Fibroblast of villous mesenchyme (primary cell): ENCODE data around the gene TMEM184B. TPM values are rescaled to one million over a fixed set of nuclear protein-coding genes. Genes with fewer than 3 reads are reported as not detected.

ENCODE experiments used
- DNase-seq: peaks from one replicate; pipeline ENCODE4 v3.0.0-alpha.2; 2010; ENCODE audit warnings: low read depth
- H3K4me3 ChIP-seq: 2 replicates; pipeline ENCODE4 v1.5.1; 2011; ENCODE audit warnings: low read depth, mild to moderate bottlenecking, low read length
- CTCF ChIP-seq: IDR thresholded peaks from 2 replicates; pipeline ENCODE4 v1.5.1; 2012; ENCODE audit warnings: low read depth, mild to moderate bottlenecking, low read length; ENCODE audit not compliant: insufficient read depth
- total RNA-seq: library from RNA; depleted of rRNA; stranded (reverse); fragments of >200 nt; gene quantifications from 2 replicates; pipeline ENCODE4 v1.2.3, GENCODE V29; 2012

Gene TMEM184B
- total RNA-seq, result 44.9 and 65.1 TPM in 2 replicates

GRCh38 chr22:38272373-38273134 is at the start of gene TMEM184B:
Gene TMEM184B, minus strand, starts transcription at chr22:38273010. Its CDS starts 25,049 bp downstream, at chr22:38247961.
- peak within 1 kb of the TSS; percentile 90 for H3K4me3 ChIP-seq
- peak; percentile 66 for DNase-seq
- no peak for TF ChIP-seq CTCF

- no peak for DNase-seq
- no peak overlapping the region for H3K4me3 ChIP-seq
- TF ChIP-seq CTCF, result no peak
These were observed 48.0 kb upstream of the TMEM184B start for GRCh38 chr22:38320605-38321402.

GRCh38 chr22:38318792-38319773 is 46.3 kb upstream of the TMEM184B start:
- no peak for TF ChIP-seq CTCF
- no peak for DNase-seq
- H3K4me3 ChIP-seq, result no peak overlapping the region

GRCh38 chr22:38317995-38318715 is 45.3 kb upstream of the TMEM184B start:
- no peak for TF ChIP-seq CTCF
- H3K4me3 ChIP-seq, result peak overlapping the region; percentile 44
- peak; percentile 95 for DNase-seq

- H3K4me3 ChIP-seq, result peak within 1 kb of the TSS; percentile 73
- no peak for TF ChIP-seq CTCF
- DNase-seq, result peak; percentile 71
These were observed 44.5 kb upstream of the TMEM184B start, which contains the start of gene CSNK1E for GRCh38 chr22:38317122-38317994. Gene CSNK1E, minus strand, starts transcription at chr22:38317433. Its CDS starts 3,276 bp downstream, at chr22:38314157.
